ENCODE measurements around the gene NOP53.
"Not testable (repeated sequence)": the region's sequence is repeated elsewhere in the genome, so short reads cannot be mapped to it uniquely, and the experiment has no call there.

The NOP53 gene

GRCh38 chr19:47794526-47794925, 49.2 kb downstream of the NOP53 start:
- H3K4me3 ChIP-seq, result no peak overlapping the region
- no peak for DNase-seq (ENCODE audit: low spot score)
- TF ChIP-seq CTCF (IDR thresholded peaks at IDR 0.05), result no peak
- no peak overlapping the region for H3K27ac ChIP-seq

- TF ChIP-seq CTCF (IDR thresholded peaks at IDR 0.05), result no peak
- DNase-seq (ENCODE audit: low spot score), result no peak
- Histone ChIP-seq H3K4me3 (no peak overlapping the region), H3K27ac (no peak overlapping the region)
Measured at GRCh38 chr19:47796785-47797184, 51.4 kb downstream of the NOP53 start.

- Histone ChIP-seq H3K4me3 (no peak overlapping the region), H3K27ac (no peak overlapping the region)
- DNase-seq (ENCODE audit: low spot score), result no peak
- TF ChIP-seq CTCF (IDR thresholded peaks at IDR 0.05), result no peak
Measured at GRCh38 chr19:47797996-47798903, 52.9 kb downstream of the NOP53 start.

GRCh38 chr19:47798904-47799266, 53.5 kb downstream of the NOP53 start:
- Histone ChIP-seq H3K4me3 (no peak overlapping the region), H3K27ac (no peak overlapping the region)
- no peak for DNase-seq (ENCODE audit: low spot score)
- TF ChIP-seq CTCF (IDR thresholded peaks at IDR 0.05), result no peak

GRCh38 chr19:47801270-47801669, 55.9 kb downstream of the NOP53 start:
- no peak overlapping the region for H3K4me3 ChIP-seq
- H3K27ac ChIP-seq, result no peak overlapping the region
- no peak for TF ChIP-seq CTCF (IDR thresholded peaks at IDR 0.05)
- DNase-seq (ENCODE audit: low spot score), result no peak

- no peak for DNase-seq (ENCODE audit: low spot score)
- TF ChIP-seq CTCF (IDR thresholded peaks at IDR 0.05), result no peak
Measured at GRCh38 chr19:47802521-47803043, 57.2 kb downstream of the NOP53 start.

GRCh38 chr19:47803148-47803547, 57.8 kb downstream of the NOP53 start:
- not testable (repeated sequence) for H3K27ac ChIP-seq; H3K4me3 ChIP-seq; DNase-seq (ENCODE audit: low spot score)

More at GRCh38 chr19:47802521-47803043, 57.2 kb downstream of the NOP53 start:
- no peak overlapping the region for H3K4me3 ChIP-seq
- H3K27ac ChIP-seq, result no peak overlapping the region

- not testable (repeated sequence) for DNase-seq (ENCODE audit: low spot score); H3K4me3 ChIP-seq
Measured at GRCh38 chr19:47803671-47804070, 58.3 kb downstream of the NOP53 start.

GRCh38 chr19:47804451-47804850, 59.1 kb downstream of the NOP53 start, which contains the start of gene TPRX1:
TSS of gene TPRX1 (minus strand) at chr19:47804551. CDS start at chr19:47804539, 12 bp downstream.
- not testable (repeated sequence) for H3K27ac ChIP-seq; H3K4me3 ChIP-seq; DNase-seq (ENCODE audit: low spot score)

More at GRCh38 chr19:47803671-47804070, 58.3 kb downstream of the NOP53 start:
- H3K27ac ChIP-seq, result not testable (repeated sequence)
